Thyroid gland (tissue), 4 donors: ENCODE data around the gene SLC16A4. TPM values are rescaled to one million over a fixed set of nuclear protein-coding genes. Genes with fewer than 3 reads are reported as not detected.

Experiments used
- DNase-seq, 2 donors: peaks; one replicate each; pipeline ENCODE4 v3.0.0-alpha.2; 2019
- H3K27ac ChIP-seq, 3 donors: fragments of 200-600 bp; sonication (generic); 1 replicate in 2 of 3; 2 replicates in 1 of 3; pipeline ENCODE4 v1.5.1; 2016 to 2019; ENCODE audit warnings: mild to moderate bottlenecking in 1 of 3, moderate library complexity in 1 of 3
- H3K27me3 ChIP-seq: fragments of 200-600 bp; sonication (generic); one replicate; pipeline ENCODE4 v1.5.1; 2019
- H3K36me3 ChIP-seq, 2 donors: fragments of 200-600 bp; sonication (generic); one replicate each; pipeline ENCODE4 v1.5.1; 2016 to 2019
- H3K4me1 ChIP-seq, 2 donors: fragments of 200-600 bp; sonication (generic); one replicate each; pipeline ENCODE4 v1.5.1; 2017 to 2019
- H3K4me3 ChIP-seq, 3 donors: fragments of 200-600 bp; sonication (generic); replicated peaks in 1 of 3; 1 replicate in 2 of 3; 2 replicates in 1 of 3; pipeline ENCODE4 v1.5.1; 2016; ENCODE audit warnings: mild to moderate bottlenecking in 1 of 3
- H3K9me3 ChIP-seq: fragments of 200-600 bp; sonication (generic); one replicate; pipeline ENCODE4 v1.5.1; 2017
- CTCF ChIP-seq, 6 experiments: fragments of 200-600 bp in 3 of 6; fragments of 450-650 bp in 3 of 6; sonication (generic) in 3 of 6; IDR thresholded peaks; one replicate each; pipeline ENCODE4 v1.5.1; 2016 to 2019; ENCODE audit warnings: antibody characterized with exemption in 6 of 6, mild to moderate bottlenecking in 2 of 6, inconsistent platforms in 1 of 6, moderate library complexity in 1 of 6
- POLR2A ChIP-seq, 2 donors: fragments of 450-650 bp; IDR thresholded peaks; one replicate each; pipeline ENCODE4 v1.6.1; 2017; ENCODE audit warnings: antibody characterized with exemption in 2 of 2, mild to moderate bottlenecking in 2 of 2, moderate library complexity in 1 of 2
- WGBS, 2 donors: methylation state at CpG; one replicate each; pipeline ENCODE4 v1.1.5; 2017; 5-methylcytosine and 5-hydroxymethylcytosine counted together
- intact Hi-C: fragments of 100-400 bp; cut with DNase I; formaldehyde crosslinking; loops from one replicate; pipeline ENCODE4 v1.15.1; 2023
- total RNA-seq, 4 donors: library from RNA; depleted of rRNA; stranded (reverse); fragments of >200 nt; gene quantifications; one replicate each; pipeline ENCODE4 v1.2.3, GENCODE V29; 2016

The SLC16A4 gene
- total RNA-seq, 4 donors from 2014 or later, result 18.6 to 30.5 (median 25.8) TPM

DNA sequence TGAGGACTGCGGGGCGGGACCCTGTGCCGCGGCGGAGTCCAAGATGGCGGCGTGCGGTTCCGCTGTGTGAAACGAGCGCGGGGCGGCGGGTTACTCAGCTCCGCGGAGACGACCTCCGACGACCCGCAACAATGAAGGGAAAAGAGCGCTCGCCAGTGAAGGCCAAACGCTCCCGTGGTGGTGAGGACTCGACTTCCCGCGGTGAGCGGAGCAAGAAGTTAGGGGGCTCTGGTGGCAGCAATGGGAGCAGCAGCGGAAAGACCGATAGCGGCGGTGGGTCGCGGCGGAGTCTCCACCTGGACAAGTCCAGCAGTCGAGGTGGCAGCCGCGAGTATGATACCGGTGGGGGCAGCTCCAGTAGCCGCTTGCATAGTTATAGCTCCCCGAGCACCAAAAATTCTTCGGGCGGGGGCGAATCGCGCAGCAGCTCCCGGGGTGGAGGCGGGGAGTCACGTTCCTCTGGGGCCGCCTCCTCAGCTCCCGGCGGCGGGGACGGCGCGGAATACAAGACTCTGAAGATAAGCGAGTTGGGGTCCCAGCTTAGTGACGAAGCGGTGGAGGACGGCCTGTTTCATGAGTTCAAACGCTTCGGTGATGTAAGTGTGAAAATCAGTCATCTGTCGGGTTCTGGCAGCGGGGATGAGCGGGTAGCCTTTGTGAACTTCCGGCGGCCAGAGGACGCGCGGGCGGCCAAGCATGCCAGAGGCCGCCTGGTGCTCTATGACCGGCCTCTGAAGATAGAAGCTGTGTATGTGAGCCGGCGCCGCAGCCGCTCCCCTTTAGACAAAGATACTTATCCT, 51.2 kb downstream of the SLC16A4 start:
- intact Hi-C loops, result loop anchor here (5.0 kb wide), 1 partner anchor 68 kb away; the partner anchor contains the start of gene LAMTOR5
- Histone ChIP-seq H3K36me3 (peaks cover 5 to 10% of the 10 kb centered on the region in 2 donors), H3K27me3 (no peaks in the 10 kb centered on the region), H3K4me1 (peaks cover 34 to 50% of the 10 kb centered on the region in 2 donors), H3K27ac (peak overlapping the region; percentile 64 to 87 (median 85)), H3K4me3 (peak overlapping the region; percentile 58 to 85 (median 84)), H3K9me3 (no peaks in the 10 kb centered on the region)
- DNase-seq, result peak; percentile 52 to 62
- TF ChIP-seq POLR2A (IDR thresholded peaks at IDR 0.05) (peak; percentile 52 to 85), CTCF (IDR thresholded peaks at IDR 0.05) (peak in 5 of 6 experiments; percentile 23 to 61 (median 35))
- 0% methylated on average over 51 to 69 of the region's 77 CpGs for WGBS, 2 donors

- peak; percentile 99 for DNase-seq
- intact Hi-C loops, result no loop called here
- 0 to 1% methylated on average over 25 of the region's 25 CpGs for WGBS, 2 donors
- Histone ChIP-seq H3K4me1 (peaks cover 32 to 49% of the 10 kb centered on the region in 2 donors), H3K4me3 (peak within 1 kb of the TSS; percentile 58 to 85 (median 84)), H3K36me3 (peaks cover 5 to 10% of the 10 kb centered on the region in 2 donors), H3K9me3 (no peaks in the 10 kb centered on the region), H3K27ac (peak within 1 kb of the TSS; percentile 94 to 99 (median 98)), H3K27me3 (no peaks in the 10 kb centered on the region)
- TF ChIP-seq CTCF (IDR thresholded peaks at IDR 0.05) (no peak), POLR2A (IDR thresholded peaks at IDR 0.05) (no peak)
These were observed 51.9 kb downstream of the SLC16A4 start, which contains the start of gene RBM15 for GRCh38 chr1:110338886-110339406. Gene RBM15 (plus strand): TSS chr1:110339377. CDS start chr1:110339406, 29 bp downstream.

DNA sequence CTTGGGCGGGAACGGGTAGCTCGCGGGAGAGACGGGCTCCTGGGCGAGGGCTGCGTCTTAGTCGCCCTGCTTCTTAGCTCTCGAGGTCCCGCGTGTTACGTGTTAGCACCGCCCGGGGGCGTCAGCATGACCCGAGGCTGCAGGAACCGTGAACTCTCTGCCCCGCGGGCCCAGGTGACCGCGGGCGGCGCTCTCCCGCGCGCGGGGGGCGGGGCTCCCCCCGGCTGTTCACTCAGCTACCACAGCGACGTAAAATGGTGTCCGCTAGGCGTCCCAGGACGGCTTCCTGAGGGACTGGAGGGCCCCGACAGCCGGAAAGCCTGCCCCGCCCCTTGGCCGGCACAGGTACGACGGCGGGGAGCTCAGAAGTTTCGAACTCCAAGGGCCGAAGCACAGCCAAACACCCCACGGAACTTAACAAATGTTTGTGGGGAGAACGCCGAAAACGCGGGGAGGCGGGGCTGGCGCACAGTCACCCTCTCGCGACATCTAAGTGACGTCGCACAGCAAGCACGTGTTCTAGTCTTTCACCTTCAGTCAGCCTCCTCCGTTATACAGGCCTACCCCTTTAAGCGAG, 52.4 kb downstream of the SLC16A4 start:
- 0% methylated on average over 15 to 30 of the region's 57 CpGs for WGBS, 2 donors
- H3K27ac ChIP-seq, result peak overlapping the region; percentile 94 to 99 (median 98)
- H3K4me1 ChIP-seq, result peaks cover 27 to 46% of the 10 kb centered on the region in 2 donors
- H3K36me3 ChIP-seq, result peaks cover 5 to 10% of the 10 kb centered on the region in 2 donors
- no peaks in the 10 kb centered on the region for H3K9me3 ChIP-seq
- TF ChIP-seq POLR2A (IDR thresholded peaks at IDR 0.05), result peak in 1 of 2 donors; percentile 78
- TF ChIP-seq CTCF (IDR thresholded peaks at IDR 0.05), result peak; percentile 36 to 78 (median 52)
- intact Hi-C loops, result no loop called here
- peak; percentile 96 for DNase-seq
- no peaks in the 10 kb centered on the region for H3K27me3 ChIP-seq
- peak overlapping the region; percentile 38 to 58 (median 55) for H3K4me3 ChIP-seq

DNA sequence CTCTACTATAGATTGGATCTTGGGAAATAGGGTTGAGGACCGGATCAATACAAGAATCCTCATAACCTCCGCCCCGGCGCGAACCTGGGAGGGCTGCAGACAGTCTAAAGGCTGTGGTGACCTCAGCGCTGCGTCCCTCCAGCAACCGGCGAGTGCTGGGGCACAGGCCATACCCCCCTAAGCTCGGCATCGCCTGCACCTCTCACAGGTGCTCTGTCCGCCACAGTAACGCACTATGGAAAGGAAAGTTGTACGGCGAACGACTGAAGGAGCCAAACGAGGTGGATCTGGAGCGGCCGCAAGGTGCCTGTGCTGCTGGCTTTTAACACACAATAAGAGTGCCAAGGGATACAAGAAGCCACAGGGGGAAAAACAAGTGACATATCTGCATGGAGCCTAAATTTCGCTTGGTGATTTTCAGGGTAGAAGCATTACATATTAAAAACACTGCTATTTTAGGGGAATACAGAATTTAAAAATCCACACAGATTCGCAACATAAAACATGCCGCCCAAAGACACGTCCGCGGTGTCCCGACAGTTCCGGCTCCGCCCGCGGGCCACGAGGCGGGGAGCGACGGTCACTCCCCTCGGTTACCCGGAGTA, 53.0 kb downstream of the SLC16A4 start:
- peak; percentile 41 to 53 for DNase-seq
- peak overlapping the region; percentile 94 to 99 (median 98) for H3K27ac ChIP-seq
- no peaks in the 10 kb centered on the region for H3K27me3 ChIP-seq
- H3K4me3 ChIP-seq, result peak overlapping the region; percentile 38 to 58 (median 55)
- 0 to 1% methylated on average over 35 to 36 of the region's 36 CpGs for WGBS, 2 donors
- H3K9me3 ChIP-seq, result no peaks in the 10 kb centered on the region
- peaks cover 22 to 40% of the 10 kb centered on the region in 2 donors for H3K4me1 ChIP-seq
- TF ChIP-seq POLR2A (IDR thresholded peaks at IDR 0.05), result no peak
- no peak for TF ChIP-seq CTCF (IDR thresholded peaks at IDR 0.05)
- intact Hi-C loops, result no loop called here
- peaks cover 5 to 10% of the 10 kb centered on the region in 2 donors for H3K36me3 ChIP-seq
